ENCODE results near the gene FBN2. TPM values are rescaled to one million over a fixed set of nuclear protein-coding genes. Genes with fewer than 3 reads are reported as not detected.
"Not testable (repeated sequence)": the region's sequence is repeated elsewhere in the genome, so short reads cannot be mapped to it uniquely, and the experiment has no call there.

Gene FBN2
- total RNA-seq, 1 experiment from 2014 or later = 43.8 TPM

- no peak for DNase-seq
- H3K9me3 ChIP-seq (replicated peaks) = no peaks in the 10 kb centered on the region
- H3K4me1 ChIP-seq = no peaks in the 10 kb centered on the region
- peaks cover 21% of the 10 kb centered on the region for H3K36me3 ChIP-seq
- no peak overlapping the region for H3K27ac ChIP-seq
- H3K4me3 ChIP-seq = no peak overlapping the region
- H3K27me3 ChIP-seq = no peaks in the 10 kb centered on the region
Observed at GRCh38 chr5:128516978-128517377, 21.1 kb downstream of the FBN2 start.

DNA sequence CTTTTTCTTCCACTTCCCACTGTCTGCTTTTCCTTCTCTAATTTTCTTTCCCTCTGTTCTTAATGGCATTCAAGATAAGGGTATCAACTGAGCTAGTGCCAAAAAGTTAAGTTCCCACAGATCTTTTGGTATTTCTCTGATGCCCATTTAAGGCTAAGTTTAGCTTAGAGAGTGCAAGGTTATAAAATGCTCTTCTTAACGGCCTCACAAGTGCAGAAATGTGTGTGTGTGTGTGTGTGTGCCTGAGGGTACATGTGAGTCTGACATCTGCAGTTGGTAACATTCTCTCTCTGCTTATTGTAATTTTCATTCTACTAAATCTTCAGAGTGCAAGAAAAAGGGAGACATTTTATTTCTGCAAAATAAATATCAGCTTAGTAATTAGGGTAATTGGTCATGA, 24.2 kb downstream of the FBN2 start:
- Histone ChIP-seq H3K27me3 (no peaks in the 10 kb centered on the region), H3K4me3 (no peak overlapping the region), H3K4me1 (no peaks in the 10 kb centered on the region), H3K27ac (no peak overlapping the region), H3K9me3 (replicated peaks) (no peaks in the 10 kb centered on the region), H3K36me3 (peaks cover 19% of the 10 kb centered on the region; the same call in 1 of the 2 replicates)
- DNase-seq = no peak

DNA sequence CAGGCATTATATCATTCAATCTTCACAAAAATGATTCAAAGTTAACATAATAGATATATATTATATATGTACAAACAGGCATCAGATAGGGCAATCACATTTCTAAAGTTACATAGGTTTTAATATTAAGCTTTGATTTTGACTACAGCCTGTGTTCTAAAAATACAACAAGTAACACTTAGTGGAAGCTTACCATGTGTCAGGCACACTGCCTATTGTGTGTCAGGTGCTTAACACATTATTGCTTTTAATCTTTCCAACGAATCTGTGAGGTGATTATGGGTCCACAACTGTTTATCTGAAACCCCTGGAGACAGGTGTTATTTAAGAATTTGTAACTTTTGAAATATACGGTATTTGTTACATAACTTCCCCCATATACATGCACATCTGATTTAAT, 25.2 kb downstream of the FBN2 start:
- Histone ChIP-seq H3K4me1 (no peaks in the 10 kb centered on the region), H3K4me3 (no peak overlapping the region), H3K27me3 (no peaks in the 10 kb centered on the region), H3K27ac (no peak overlapping the region), H3K9me3 (replicated peaks) (no peaks in the 10 kb centered on the region), H3K36me3 (peaks cover 16% of the 10 kb centered on the region; the same call in 1 of the 2 replicates)
- no peak for DNase-seq

GRCh38 chr5:128506643-128507042, 31.4 kb downstream of the FBN2 start:
- DNase-seq = no peak
- Histone ChIP-seq H3K4me1 (no peaks in the 10 kb centered on the region), H3K9me3 (replicated peaks) (no peaks in the 10 kb centered on the region), H3K4me3 (no peak overlapping the region), H3K36me3 (peaks cover 2% of the 10 kb centered on the region; the same call in 1 of the 2 replicates), H3K27me3 (no peaks in the 10 kb centered on the region), H3K27ac (no peak overlapping the region)

DNA sequence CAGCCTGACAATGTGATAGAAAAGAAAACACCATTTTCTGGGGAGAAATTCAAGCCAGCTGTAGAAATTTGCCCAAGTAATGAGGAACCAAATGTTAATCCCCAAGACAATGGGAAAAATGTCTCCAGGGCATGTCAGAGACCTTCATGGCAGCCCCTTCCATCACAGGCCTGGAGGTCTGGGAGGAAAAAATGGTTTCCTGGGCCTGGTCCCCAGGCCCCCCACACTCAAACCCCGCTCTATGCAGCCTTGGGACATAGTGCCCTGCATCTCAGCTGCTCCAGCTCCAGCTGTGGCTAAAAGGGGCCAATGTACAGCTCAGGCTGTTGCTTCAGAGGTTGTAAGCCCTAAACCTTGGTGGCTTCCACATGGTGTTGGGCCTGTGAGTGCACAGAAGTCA, 34.3 kb downstream of the FBN2 start:
- not testable (repeated sequence) for H3K9me3 ChIP-seq (replicated peaks); DNase-seq; H3K27me3 ChIP-seq; H3K4me1 ChIP-seq; H3K27ac ChIP-seq; H3K4me3 ChIP-seq; H3K36me3 ChIP-seq

DNA sequence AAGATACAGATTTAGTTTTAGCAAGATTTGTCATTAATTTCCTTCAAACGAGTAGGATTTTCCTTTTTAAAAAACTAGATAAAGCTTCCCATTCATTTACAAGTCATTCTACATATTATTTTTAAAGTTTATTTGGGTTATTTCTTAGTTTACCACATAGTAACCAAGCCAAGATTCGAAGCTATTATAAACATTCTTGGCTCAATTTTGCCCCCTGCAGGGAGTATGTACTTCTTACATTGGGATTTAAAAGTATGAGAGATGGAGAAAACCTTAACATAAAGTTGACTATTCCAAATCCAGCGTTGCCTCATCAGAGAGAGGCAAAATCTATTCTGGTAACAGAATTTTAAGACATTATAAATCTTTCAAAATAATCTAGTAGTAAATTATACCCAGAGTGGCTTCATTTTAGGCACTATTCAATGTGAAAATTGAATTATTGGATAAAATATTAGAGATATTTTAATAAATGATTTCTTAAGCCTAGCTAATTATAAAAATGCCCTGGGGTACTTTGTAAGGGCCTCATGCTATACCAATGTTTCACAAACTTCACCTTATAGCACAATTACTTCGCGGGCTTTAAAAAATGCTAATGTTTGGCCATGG, 39.1 kb downstream of the FBN2 start:
- 0 out of 2 replicates have a peak, but pooled peaks cover 2% of the 10 kb centered on the region for H3K9me3 ChIP-seq (replicated peaks)
- no peaks in the 10 kb centered on the region for H3K27me3 ChIP-seq
- no peaks in the 10 kb centered on the region for H3K4me1 ChIP-seq
- no peaks in the 10 kb centered on the region; the same call in 1 of the 2 replicates for H3K36me3 ChIP-seq
- no peak overlapping the region for H3K27ac ChIP-seq
- DNase-seq = peak; percentile 19 to 72
- H3K4me3 ChIP-seq = no peak overlapping the region

DNA sequence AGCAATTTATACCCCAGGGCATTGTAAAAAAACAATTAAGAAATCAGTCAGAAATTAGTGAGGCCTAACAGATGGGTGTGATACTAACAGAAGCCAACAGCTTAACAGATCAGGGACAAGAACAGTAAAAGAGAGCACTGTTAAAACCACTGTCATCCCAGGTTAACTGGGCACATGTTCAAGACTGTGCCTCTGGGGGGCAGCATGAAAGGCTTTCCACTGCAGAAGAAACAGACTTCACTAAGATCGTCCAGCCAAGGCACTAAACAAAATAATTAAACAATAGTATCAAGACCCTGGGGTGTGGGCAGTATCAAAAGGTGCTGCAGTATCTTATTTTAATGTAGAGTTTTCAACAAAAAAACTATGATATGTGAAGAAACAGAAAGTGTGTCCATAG, 43.5 kb downstream of the FBN2 start:
- Histone ChIP-seq H3K27ac (no peak overlapping the region), H3K27me3 (no peaks in the 10 kb centered on the region), H3K4me3 (no peak overlapping the region), H3K9me3 (replicated peaks) (0 out of 2 replicates have a peak, but pooled peaks cover 2% of the 10 kb centered on the region), H3K36me3 (no peaks in the 10 kb centered on the region; the same call in 1 of the 2 replicates), H3K4me1 (no peaks in the 10 kb centered on the region)
- DNase-seq = no peak

DNA sequence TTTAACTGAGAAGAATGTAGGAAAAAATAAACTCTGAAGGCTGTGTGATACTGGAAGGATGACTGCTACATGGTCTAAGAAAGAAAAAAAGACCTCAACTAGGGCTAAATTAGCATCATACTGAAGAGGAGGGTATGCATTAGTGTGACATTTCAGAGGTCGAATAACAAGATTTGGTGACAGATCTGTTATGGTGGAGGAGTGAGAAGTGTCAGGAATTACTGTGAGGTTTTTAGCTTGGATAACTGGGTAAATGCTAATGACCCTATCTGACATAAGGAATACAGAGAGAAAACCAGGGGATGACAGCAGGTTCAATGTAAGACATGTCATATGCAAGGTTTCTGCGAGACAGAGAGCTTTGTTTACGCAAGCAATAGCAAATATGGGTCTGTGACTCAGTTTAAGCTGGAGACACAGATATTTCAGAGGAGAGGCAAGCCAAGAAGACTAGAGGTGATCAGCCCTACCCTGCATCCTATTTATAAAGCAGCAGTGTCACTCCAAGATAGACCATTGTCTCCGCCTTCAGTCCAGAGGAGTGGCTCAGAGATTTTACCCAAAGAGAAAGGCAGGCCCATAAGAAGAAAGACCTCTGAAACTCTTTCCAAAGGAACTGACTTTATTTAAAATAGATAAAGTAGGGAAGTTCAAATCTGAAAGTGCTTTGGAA, 44.3 kb downstream of the FBN2 start:
- no peak for DNase-seq
- Histone ChIP-seq H3K4me3 (no peak overlapping the region), H3K9me3 (replicated peaks) (0 out of 2 replicates have a peak, but pooled peaks cover 2% of the 10 kb centered on the region), H3K27ac (no peak overlapping the region), H3K27me3 (no peaks in the 10 kb centered on the region), H3K36me3 (no peaks in the 10 kb centered on the region; the same call in 1 of the 2 replicates), H3K4me1 (no peaks in the 10 kb centered on the region)

DNA sequence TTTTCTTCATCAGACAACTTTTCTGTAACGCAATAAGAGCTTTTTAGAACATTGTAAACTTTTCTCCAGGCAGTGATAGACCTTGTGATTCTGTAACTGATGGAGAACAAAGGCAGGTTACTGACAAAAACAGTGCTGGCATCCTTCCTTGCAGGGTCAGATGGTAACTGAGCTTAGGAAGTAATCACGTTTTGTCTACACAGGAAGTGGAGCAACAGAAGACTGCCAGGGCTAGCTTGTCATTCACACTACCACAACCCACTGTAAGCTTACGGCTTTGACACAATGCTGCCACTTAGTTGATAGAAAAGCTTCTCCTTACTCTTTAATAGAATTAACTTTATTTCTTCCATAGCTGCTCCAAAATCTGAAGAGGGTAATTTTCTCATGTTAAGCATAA, 46.8 kb downstream of the FBN2 start:
- H3K27me3 ChIP-seq = no peaks in the 10 kb centered on the region
- H3K27ac ChIP-seq = no peak overlapping the region
- no peaks in the 10 kb centered on the region for H3K36me3 ChIP-seq
- H3K4me1 ChIP-seq = no peaks in the 10 kb centered on the region
- H3K4me3 ChIP-seq = no peak overlapping the region
- H3K9me3 ChIP-seq (replicated peaks) = 0 out of 2 replicates have a peak, but pooled peaks cover 2% of the 10 kb centered on the region
- DNase-seq = no peak

GRCh38 chr5:128490761-128491160, 47.3 kb downstream of the FBN2 start:
- Histone ChIP-seq H3K27ac (no peak overlapping the region), H3K4me3 (no peak overlapping the region), H3K9me3 (replicated peaks) (0 out of 2 replicates have a peak, but pooled peaks cover 2% of the 10 kb centered on the region), H3K27me3 (no peaks in the 10 kb centered on the region), H3K4me1 (no peaks in the 10 kb centered on the region), H3K36me3 (no peaks in the 10 kb centered on the region)
- no peak for DNase-seq

GRCh38 chr5:128487041-128487440, 51.0 kb downstream of the FBN2 start:
- Histone ChIP-seq H3K27ac (no peak overlapping the region), H3K9me3 (replicated peaks) (no peaks in the 10 kb centered on the region), H3K4me1 (no peaks in the 10 kb centered on the region), H3K4me3 (no peak overlapping the region), H3K36me3 (no peaks in the 10 kb centered on the region), H3K27me3 (no peaks in the 10 kb centered on the region)
- no peak for DNase-seq

- Histone ChIP-seq H3K27me3 (no peaks in the 10 kb centered on the region), H3K36me3 (no peaks in the 10 kb centered on the region), H3K9me3 (replicated peaks) (no peaks in the 10 kb centered on the region), H3K27ac (no peak overlapping the region), H3K4me1 (no peaks in the 10 kb centered on the region), H3K4me3 (no peak overlapping the region)
- no peak for DNase-seq
Observed at GRCh38 chr5:128483738-128484137, 54.3 kb downstream of the FBN2 start.

GRCh38 chr5:128480906-128481633, 57.0 kb downstream of the FBN2 start:
- H3K4me1 ChIP-seq = no peaks in the 10 kb centered on the region
- no peaks in the 10 kb centered on the region for H3K9me3 ChIP-seq (replicated peaks)
- no peak overlapping the region for H3K4me3 ChIP-seq
- H3K27ac ChIP-seq = no peak overlapping the region
- H3K36me3 ChIP-seq = no peaks in the 10 kb centered on the region
- no peaks in the 10 kb centered on the region for H3K27me3 ChIP-seq
- no peak for DNase-seq

DNA sequence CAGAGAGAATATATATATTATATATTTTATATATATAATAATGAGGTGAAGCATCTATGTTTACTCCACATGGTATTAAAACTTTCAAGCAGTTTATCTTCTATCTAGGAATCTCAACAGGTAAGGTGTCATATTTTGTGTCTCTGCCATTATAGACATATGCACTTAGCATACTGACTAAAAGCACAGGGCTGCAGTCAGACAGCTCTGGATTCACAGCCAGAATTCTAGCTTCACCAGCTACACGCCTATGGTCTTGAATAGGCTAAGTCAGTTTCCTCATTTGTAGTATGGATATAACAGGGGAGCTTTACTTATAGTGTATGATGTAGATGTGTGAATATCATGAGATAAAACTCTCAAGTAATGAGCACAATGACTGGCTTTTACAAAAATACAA, 57.9 kb downstream of the FBN2 start:
- Histone ChIP-seq H3K4me1 (no peaks in the 10 kb centered on the region), H3K9me3 (replicated peaks) (no peaks in the 10 kb centered on the region), H3K27me3 (no peaks in the 10 kb centered on the region), H3K4me3 (no peak overlapping the region), H3K36me3 (no peaks in the 10 kb centered on the region), H3K27ac (no peak overlapping the region)
- DNase-seq = no peak
